Endothelial cell of umbilical vein (primary cell): ENCODE data around the gene XIRP2. TPM values are rescaled to one million over a fixed set of nuclear protein-coding genes. Genes with fewer than 3 reads are reported as not detected.

ENCODE experiments used
- BruUV-seq: library from RNA; stranded (reverse); fragments of 400-500 nt; replicated peaks from 2 replicates; lab custom pipeline; 2021; lab: Mats Ljungman, UMichigan
- CTCF ChIA-PET: fragments of 300-600, 350-600 bp; sonication (Branson Sonifier 250); formaldehyde crosslinking; loops from one replicate; lab custom pipeline; 2021; ENCODE audit warnings: antibody characterized with exemption, inconsistent platforms; lab: Charles Lee
- POLR2A ChIA-PET: fragments of 300-600, 350-600 bp; sonication (Branson Sonifier 250); formaldehyde crosslinking; loops from one replicate; lab custom pipeline; 2021; ENCODE audit warnings: antibody characterized with exemption, inconsistent platforms; lab: Charles Lee
- DNase-seq: peaks from one replicate; pipeline ENCODE4 v3.0.0-alpha.2; 2011; ENCODE audit warnings: low read depth, low spot score
- FAIRE-seq: peaks from 2 replicates; lab custom pipeline; 2011; peaks lifted over from hg19 to GRCh38; lab: Jason Lieb, UNC
- H2AFZ ChIP-seq: 2 replicates; pipeline ENCODE4 v1.6.0; 2012; ENCODE audit warnings: low read depth, low read length, control low read depth, inconsistent platforms
- H3K27ac ChIP-seq: 2 replicates; pipeline ENCODE4 v1.5.1; 2011; ENCODE audit warnings: low read depth, mild to moderate bottlenecking, control low read depth, low read length, moderate library complexity; ENCODE audit not compliant: insufficient read depth
- H3K27me3 ChIP-seq, 2 experiments: 2 replicates each; pipeline versions ENCODE4 v1.6.0 to v1.6.1; 2011; ENCODE audit warnings: low read length in 2 of 2, mixed read lengths in 1 of 2; ENCODE audit not compliant: control insufficient read depth in 2 of 2, insufficient read depth in 2 of 2
- H3K36me3 ChIP-seq, 2 experiments: 2 replicates in 1 of 2; 3 replicates in 1 of 2; pipeline ENCODE4 v1.5.1; 2011; ENCODE audit warnings: low read length in 2 of 2, mild to moderate bottlenecking in 1 of 2, moderate library complexity in 1 of 2; ENCODE audit not compliant: control insufficient read depth in 2 of 2, insufficient read depth in 2 of 2; ENCODE audit errors: extremely low read depth in 1 of 2
- H3K4me1 ChIP-seq: 3 replicates; pipeline ENCODE4 v1.5.1; 2011; ENCODE audit warnings: mild to moderate bottlenecking, low read length; ENCODE audit not compliant: control insufficient read depth, insufficient read depth; ENCODE audit errors: extremely low read depth
- H3K4me2 ChIP-seq: 2 replicates; pipeline ENCODE4 v1.6.1; 2011; ENCODE audit warnings: low read length, control low read depth, mixed read lengths; ENCODE audit not compliant: insufficient read depth
- H3K4me3 ChIP-seq, 3 experiments: fragments of 200-600 bp in 1 of 3; sonication (generic), shearing (Covaris generic) in 1 of 3; replicated peaks in 1 of 3; 2 replicates each; pipeline ENCODE4 v1.5.1; 2011 to 2016; ENCODE audit warnings: control low read depth in 3 of 3, low read length in 3 of 3, mild to moderate bottlenecking in 2 of 3, inconsistent platforms in 1 of 3, low read depth in 1 of 3, moderate library complexity in 1 of 3; ENCODE audit not compliant: insufficient read depth in 1 of 3
- H3K79me2 ChIP-seq: 2 replicates; pipeline ENCODE4 v1.6.0; 2012; ENCODE audit warnings: low read length, inconsistent platforms; ENCODE audit not compliant: control insufficient read depth, insufficient read depth
- H3K9ac ChIP-seq: replicated peaks from 2 replicates; pipeline ENCODE3; 2011; ENCODE audit warnings: low read length, control low read depth; ENCODE audit not compliant: insufficient read depth; ENCODE audit errors: extremely low read depth
- H3K9me1 ChIP-seq: replicated peaks from 3 replicates; pipeline ENCODE4 v1.6.0; 2011; ENCODE audit warnings: mild to moderate bottlenecking, low read length; ENCODE audit not compliant: control insufficient read depth, insufficient read depth; ENCODE audit errors: extremely low read depth
- H3K9me3 ChIP-seq: replicated peaks from 2 replicates; pipeline ENCODE4 v1.5.1; 2012; ENCODE audit warnings: low read length, inconsistent platforms; ENCODE audit not compliant: control insufficient read depth, insufficient read depth
- H4K20me1 ChIP-seq: replicated peaks from 2 replicates; pipeline ENCODE3; 2011; ENCODE audit warnings: mild to moderate bottlenecking, low read length; ENCODE audit not compliant: control insufficient read depth, insufficient read depth; ENCODE audit errors: extremely low read depth
- CTCF ChIP-seq, 2 donors: IDR thresholded peaks; 1 replicate in 1 of 2; 2 replicates in 1 of 2; pipeline ENCODE4 v1.5.1; 2011; ENCODE audit warnings: low read length in 2 of 2, mild to moderate bottlenecking in 2 of 2, moderate library complexity in 2 of 2, control low read depth in 1 of 2, inconsistent platforms in 1 of 2, low read depth in 1 of 2; ENCODE audit not compliant: insufficient read depth in 1 of 2; ENCODE audit errors: extremely low read depth in 1 of 2
- EZH2 ChIP-seq: IDR thresholded peaks from 2 replicates; pipeline ENCODE4 v1.6.1; 2012; ENCODE audit warnings: borderline replicate concordance, low read depth, mild to moderate bottlenecking, moderate library complexity, low read length, inconsistent platforms; ENCODE audit not compliant: severe bottlenecking
- FOS ChIP-seq: IDR thresholded peaks from 2 replicates; pipeline ENCODE4 v1.6.1; 2011; ENCODE audit warnings: mild to moderate bottlenecking, low read length, moderate library complexity, borderline replicate concordance; ENCODE audit not compliant: insufficient read depth
- GATA2 ChIP-seq: IDR thresholded peaks from 2 replicates; pipeline ENCODE4 v1.7.0; 2011; ENCODE audit warnings: low read depth, mild to moderate bottlenecking, moderate library complexity, mixed read lengths, low read length; ENCODE audit not compliant: insufficient read length, insufficient read depth
- JUN ChIP-seq: IDR thresholded peaks from 2 replicates; pipeline ENCODE4 v1.6.1; 2011; ENCODE audit warnings: borderline replicate concordance, low read depth; ENCODE audit not compliant: insufficient read length, insufficient read depth
- MAX ChIP-seq: IDR thresholded peaks from 2 replicates; pipeline ENCODE4 v1.6.1; 2011; ENCODE audit not compliant: insufficient read depth, insufficient read length
- MYC ChIP-seq: IDR thresholded peaks from one replicate; pipeline ENCODE4 v1.6.1; 2011; ENCODE audit warnings: mild to moderate bottlenecking, low read depth, low read length
- POLR2A ChIP-seq: IDR thresholded peaks from 2 replicates; pipeline ENCODE4 v1.6.1; 2012; ENCODE audit warnings: low read depth, mild to moderate bottlenecking, control low read depth, low read length
- POLR2AphosphoS5 ChIP-seq: IDR thresholded peaks from 2 replicates; pipeline ENCODE4 v1.6.1; 2012; ENCODE audit warnings: low read depth, mild to moderate bottlenecking, control low read depth, low read length, moderate library complexity; ENCODE audit not compliant: insufficient read depth
- dilution Hi-C: fragments of 300-500 bp; cut with MboI; formaldehyde crosslinking; loops from one replicate; pipeline ENCODE4 v1.15.0; 2019; ENCODE audit warnings: low sequenced_read_pairs; ENCODE audit not compliant: extremely low pct_ligation_motif_present
- intact Hi-C: fragments of 100-400 bp; cut with micrococcal nuclease; formaldehyde crosslinking; loops from one replicate; pipeline ENCODE4 v1.10.0; 2022
- polyA plus RNA-seq, 4 experiments: library from polyadenylated mRNA; depleted of rRNA in 3 of 4; stranded (reverse) in 3 of 4; unstranded in 1 of 4; fragments of >200 nt; gene quantifications; 2 replicates each; pipeline versions ENCODE4 v1.2.1 to v1.2.3, GENCODE V29; 2011 to 2012; ENCODE audit warnings: missing spikeins in 1 of 4
- total RNA-seq: library from RNA; stranded (reverse); gene quantifications from 2 replicates; pipeline ENCODE4 v1.2.3, GENCODE V29; 2021

The XIRP2 gene
- total and polyA plus RNA-seq, 2 donors (not counting 3 experiments of a cell fraction or from before 2014, with no cell fraction given) = 0.08 to 0.66 TPM

DNA sequence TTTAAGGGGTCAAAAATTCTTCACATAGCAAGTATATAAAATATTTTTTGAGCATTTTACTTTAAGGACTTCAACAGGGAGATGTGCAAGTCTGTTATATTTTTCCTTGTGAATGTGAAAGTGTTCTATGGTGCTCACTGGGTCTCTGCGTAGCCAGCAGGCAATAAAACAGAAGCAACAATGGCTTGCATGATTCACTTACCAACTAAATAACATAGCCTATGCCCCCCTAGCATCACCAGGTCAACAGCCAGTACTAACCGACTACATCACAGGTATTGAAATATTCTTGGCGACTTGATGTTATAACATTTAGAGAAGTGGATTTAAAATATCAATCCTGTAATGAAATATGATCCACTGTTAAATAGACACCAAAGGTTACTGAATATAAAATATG is 398.9 kb downstream of the XIRP2 start:
- dilution Hi-C loops = no loop called here
- no peak overlapping the region for H3K27ac ChIP-seq
- no peak for DNase-seq
- H3K9me1 ChIP-seq = no peaks in the 10 kb centered on the region
- intact Hi-C loops = no loop called here
- no peaks in the 10 kb centered on the region for H3K36me3 ChIP-seq
- H3K79me2 ChIP-seq = no peaks in the 10 kb centered on the region
- TF ChIP-seq CTCF (IDR thresholded peaks at IDR 0.05; ENCODE audit: extremely low read depth in 1 of 2, insufficient read depth in 1 of 2, low read depth in 1 of 2, low read length in 2 of 2) = no peak
- TF ChIP-seq GATA2 = no peak
- TF ChIP-seq JUN = no peak
- no peak for TF ChIP-seq POLR2A
- TF ChIP-seq EZH2 = no peak
- TF ChIP-seq FOS = no peak
- TF ChIP-seq POLR2AphosphoS5 = no peak
- TF ChIP-seq MYC = no peak
- TF ChIP-seq MAX = no peak
- H3K9me3 ChIP-seq = no peaks in the 10 kb centered on the region
- H3K27me3 ChIP-seq = peaks cover 2 to 22% of the 10 kb centered on the region in 2 experiments
- no peaks in the 10 kb centered on the region for H4K20me1 ChIP-seq
- no peak overlapping the region for H3K4me2 ChIP-seq
- FAIRE-seq = no peak
- ChIA-PET POLR2A (no interaction called here), CTCF (interaction anchor here (0.6 to 1.7 kb wide), 2 partner anchors 748 to 832 kb away, joined by 3 to 4 read pairs; no protein-coding TSS in a partner anchor)
- no peak overlapping the region for H3K4me3 ChIP-seq
- no peak overlapping the region for H3K9ac ChIP-seq
- BruUV-seq = no TSS peak
- no peak overlapping the region for H2AFZ ChIP-seq
- peaks cover 2% of the 10 kb centered on the region for H3K4me1 ChIP-seq
